Measurements from ENCODE around the gene NR3C1.

NR3C1 gene

GRCh38 chr5:143309661-143310431, 93.6 kb downstream of the NR3C1 start:
- no peak for DNase-seq (ENCODE audit: low read depth in 2 of 2)

DNA sequence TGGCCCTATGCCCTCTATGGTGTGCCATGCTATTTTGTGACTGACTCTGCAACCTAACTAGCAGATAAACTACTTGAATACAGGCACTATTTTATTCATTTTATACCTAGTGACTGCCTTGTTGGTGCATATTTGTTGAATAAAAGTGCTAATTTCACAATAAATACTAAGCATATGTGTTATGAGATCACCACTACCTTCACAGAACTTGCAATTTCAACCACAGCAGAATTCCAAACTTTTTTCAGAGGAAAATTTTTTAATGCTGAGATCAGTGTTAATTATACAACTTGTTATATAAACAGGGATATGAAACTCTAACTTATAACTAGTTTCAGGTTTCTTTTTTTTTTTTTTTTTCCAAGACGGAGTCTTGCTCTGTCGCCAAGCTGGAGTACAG, 94.8 kb downstream of the NR3C1 start:
- no peak for DNase-seq (ENCODE audit: low read depth in 2 of 2)

DNA sequence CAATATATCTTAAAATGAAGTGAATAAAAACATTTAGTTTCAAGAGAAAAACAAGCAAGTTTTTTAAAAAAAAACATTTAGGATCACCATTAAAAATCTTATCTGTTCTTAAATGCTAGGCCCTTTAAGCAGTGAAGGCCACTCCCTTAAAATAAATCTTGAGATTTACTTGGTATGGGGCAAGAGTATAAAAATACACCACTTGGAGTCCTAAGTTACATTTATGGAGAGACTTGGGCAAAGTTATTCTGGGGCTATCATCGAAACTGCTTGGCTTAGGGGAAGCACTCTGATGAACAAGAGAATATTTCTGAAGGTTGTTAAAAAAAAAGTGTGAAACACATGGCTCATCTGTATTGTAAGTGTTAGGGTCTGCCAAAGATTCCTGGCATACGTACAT, 97.4 kb downstream of the NR3C1 start:
- no peak for DNase-seq (ENCODE audit: low read depth in 2 of 2)

DNA sequence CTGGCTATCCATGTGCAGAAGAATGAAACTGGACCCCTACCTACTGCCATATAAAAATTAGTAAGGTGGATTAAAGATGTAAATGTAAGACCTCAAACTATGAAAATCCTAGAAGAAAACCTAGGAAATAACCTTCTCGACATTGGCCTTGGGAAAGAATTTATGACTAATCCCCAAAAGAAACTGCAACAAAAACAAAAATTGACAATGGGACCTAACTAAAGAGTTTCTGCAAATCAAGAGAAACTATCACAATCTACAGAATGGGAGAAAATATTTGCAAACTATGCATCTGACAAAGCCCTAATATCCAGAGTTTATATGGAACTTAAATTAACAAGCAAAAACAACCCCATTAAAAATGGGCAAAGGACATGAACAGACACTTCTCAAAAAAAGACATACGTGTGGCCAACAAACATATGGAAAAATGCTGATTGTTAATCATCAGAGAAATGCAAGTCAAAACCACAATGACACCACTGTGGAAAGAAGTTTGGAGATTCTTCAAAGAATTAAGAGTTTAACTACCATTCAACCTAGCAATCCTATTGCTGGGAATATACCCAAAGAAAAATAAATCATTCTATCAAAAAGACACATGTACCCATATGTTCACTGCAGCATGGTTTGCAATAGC, 98.5 kb downstream of the NR3C1 start:
- no peak for DNase-seq (ENCODE audit: low read depth in 2 of 2)

- DNase-seq (ENCODE audit: low read depth in 2 of 2) = no peak
These were observed 101.0 kb downstream of the NR3C1 start for GRCh38 chr5:143302341-143303045.

DNA sequence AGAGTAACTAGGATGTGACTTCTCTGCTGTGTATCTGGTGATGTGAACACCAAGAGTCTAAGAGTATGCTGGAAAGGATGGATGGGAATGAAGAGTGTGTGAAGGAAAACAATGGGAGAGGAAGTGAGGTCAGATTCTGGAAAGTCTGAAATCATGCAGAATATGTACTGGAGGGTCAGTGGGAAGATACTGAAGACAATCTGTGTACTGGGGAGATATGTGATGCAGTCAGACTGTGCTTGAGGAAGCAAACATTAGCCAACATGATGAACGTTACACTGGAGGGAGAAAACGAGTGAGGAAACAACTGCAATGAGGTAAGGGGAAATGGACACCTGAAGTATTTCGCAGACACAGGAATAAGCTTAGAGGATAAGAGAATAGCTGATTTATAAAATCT, 105.7 kb downstream of the NR3C1 start:
- DNase-seq (ENCODE audit: low read depth in 2 of 2) = no peak

DNA sequence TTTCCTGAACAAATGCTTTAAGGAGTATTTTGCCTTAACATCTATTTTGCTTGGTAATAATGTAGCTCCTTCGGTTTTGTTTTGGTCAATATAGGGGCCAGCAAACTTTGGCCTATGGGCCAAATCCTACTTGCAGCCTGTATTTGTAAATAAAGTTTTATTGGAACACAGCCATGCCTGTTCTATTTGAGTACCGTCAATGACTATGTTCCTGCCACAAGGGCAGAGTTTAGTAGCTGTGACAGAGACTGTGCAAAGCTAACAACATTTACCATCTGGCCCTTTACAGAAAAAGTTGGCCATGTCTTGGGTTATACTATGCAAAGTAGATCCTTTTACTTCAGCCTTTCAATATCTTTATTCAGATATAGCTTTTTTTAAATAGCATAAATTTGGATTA, 113.4 kb downstream of the NR3C1 start:
- DNase-seq (ENCODE audit: low read depth in 2 of 2) = no peak

GRCh38 chr5:143284521-143284920, 119.0 kb downstream of the NR3C1 start:
- no peak for DNase-seq (ENCODE audit: low read depth in 2 of 2)

DNA sequence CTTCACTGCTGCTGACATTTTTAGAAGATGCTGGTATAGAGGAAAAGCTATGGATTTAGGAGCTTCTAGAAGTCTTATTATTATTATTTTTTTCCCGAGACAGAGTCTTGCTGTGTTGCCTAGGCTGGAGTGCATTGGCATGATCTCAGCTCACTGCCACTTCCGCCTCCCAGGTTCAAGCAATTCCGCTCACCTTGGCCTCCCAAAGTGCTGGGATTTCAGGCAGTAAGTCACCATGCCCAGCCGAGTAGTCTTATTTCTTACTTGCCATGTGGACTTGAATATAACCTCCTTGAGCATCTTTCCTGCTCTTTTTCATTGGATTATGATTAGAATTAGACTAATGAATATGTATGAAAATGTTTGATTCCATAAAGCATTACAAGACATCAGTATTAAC, 119.5 kb downstream of the NR3C1 start:
- no peak for DNase-seq (ENCODE audit: low read depth in 2 of 2)

DNA sequence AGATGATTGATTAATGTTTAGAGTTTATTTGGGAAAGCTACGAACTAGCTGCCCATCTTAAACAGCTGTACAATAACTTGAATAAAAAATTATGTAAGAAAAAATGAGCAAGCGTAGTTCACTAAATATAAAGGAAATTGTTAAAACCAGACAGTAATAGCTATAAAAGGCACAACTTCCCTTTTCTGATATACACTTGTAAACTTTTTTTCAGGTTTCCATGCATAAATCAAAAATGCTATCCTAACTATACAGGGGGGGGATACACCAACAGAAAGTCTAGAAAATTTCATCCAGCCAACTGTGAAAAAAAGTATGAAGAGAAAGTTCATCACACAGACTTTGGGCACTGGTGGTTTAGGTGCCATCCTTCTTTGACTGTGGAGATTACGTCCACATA, 122.3 kb downstream of the NR3C1 start:
- DNase-seq (ENCODE audit: low read depth in 2 of 2) = no peak

- DNase-seq (ENCODE audit: low read depth in 2 of 2) = no peak
These were observed 123.8 kb downstream of the NR3C1 start for GRCh38 chr5:143279698-143280097.

DNA sequence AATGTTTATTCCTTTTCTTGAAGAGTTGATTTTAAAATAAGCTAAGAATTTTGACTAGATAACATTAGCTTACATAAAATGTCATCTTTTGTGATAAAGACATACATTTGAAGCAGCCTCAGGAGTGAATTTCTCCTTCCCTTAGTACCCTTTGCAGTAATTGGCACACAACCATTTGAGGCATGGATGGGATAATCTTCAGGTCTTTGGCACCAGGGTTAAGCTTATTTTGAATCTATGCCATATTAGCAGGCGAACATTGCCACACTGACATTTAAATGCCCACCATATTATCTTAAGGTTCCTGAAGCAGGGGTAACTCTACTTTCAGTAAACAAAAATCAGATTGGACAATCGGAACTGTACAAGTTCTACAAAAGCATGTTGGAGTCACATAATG, 126.0 kb downstream of the NR3C1 start:
- no peak for DNase-seq (ENCODE audit: low read depth in 2 of 2)

DNA sequence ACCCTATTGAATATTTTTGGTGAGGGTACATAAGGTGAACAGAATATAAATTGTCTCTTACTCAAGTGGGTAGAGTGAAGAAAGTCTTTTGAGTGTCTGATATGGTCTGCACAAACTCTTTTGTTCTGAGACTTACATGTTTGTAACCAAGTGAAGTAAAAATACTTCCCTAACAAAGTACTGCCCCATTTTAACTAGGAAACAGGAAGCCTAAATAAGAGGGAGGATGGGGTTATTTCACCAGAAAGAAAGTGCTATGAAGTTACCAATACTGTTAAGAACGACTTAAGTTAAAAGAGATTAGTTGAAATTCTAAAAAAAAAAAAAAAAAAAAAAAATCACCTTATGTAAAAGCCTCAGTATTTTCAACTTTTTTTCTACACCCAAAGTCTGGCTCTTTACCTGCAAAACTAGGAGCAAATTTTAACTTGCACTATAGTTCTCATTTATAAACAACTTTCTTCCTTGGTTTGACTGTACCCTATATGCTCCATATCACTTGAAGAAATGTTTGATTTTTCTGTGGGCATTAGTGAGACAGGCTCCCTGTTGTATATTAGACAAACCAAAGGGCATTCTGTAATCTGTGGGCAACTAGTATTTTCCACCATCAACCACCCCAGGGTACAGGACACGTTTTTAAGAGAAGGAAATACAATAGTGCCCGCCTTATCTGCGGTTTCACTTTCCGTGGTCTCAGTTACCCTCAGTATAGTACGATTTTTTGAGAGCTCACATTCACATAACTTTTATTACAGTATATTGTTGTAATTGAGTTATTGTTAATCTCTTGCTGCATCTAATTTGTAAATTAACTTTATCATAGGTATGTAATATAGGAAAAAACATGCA, 127.7 kb downstream of the NR3C1 start:
- DNase-seq (ENCODE audit: low read depth in 2 of 2) = no peak

- no peak for DNase-seq (ENCODE audit: low read depth in 2 of 2)
These were observed 128.5 kb downstream of the NR3C1 start for GRCh38 chr5:143274952-143275351.

DNA sequence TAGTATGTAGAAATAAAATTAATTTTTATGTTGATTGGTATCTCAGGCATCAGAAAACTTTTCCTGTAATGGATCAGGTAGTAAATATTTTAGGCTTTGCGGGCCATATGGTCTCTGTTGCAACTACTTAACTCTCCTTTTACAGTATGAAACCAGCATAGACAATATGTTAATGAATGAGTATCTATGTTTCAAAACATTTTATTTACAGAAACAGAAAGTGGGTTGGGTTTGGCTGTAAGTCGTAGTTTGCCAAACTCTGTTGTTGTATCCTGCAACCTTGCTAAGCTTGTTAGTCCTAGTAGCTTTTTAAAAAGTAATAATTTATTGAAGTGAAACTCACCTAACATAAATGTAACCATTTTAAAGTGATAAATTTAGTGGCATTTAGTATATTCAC, 132.1 kb downstream of the NR3C1 start:
- DNase-seq (ENCODE audit: low read depth in 2 of 2) = no peak

GRCh38 chr5:143268388-143268787, 135.1 kb downstream of the NR3C1 start:
- no peak for DNase-seq (ENCODE audit: low read depth in 2 of 2)

- no peak for DNase-seq (ENCODE audit: low read depth in 2 of 2)
These were observed 136.3 kb downstream of the NR3C1 start for GRCh38 chr5:143267186-143267585.

- no peak for DNase-seq (ENCODE audit: low read depth in 2 of 2)
These were observed 137.5 kb downstream of the NR3C1 start for GRCh38 chr5:143265995-143266394.

DNA sequence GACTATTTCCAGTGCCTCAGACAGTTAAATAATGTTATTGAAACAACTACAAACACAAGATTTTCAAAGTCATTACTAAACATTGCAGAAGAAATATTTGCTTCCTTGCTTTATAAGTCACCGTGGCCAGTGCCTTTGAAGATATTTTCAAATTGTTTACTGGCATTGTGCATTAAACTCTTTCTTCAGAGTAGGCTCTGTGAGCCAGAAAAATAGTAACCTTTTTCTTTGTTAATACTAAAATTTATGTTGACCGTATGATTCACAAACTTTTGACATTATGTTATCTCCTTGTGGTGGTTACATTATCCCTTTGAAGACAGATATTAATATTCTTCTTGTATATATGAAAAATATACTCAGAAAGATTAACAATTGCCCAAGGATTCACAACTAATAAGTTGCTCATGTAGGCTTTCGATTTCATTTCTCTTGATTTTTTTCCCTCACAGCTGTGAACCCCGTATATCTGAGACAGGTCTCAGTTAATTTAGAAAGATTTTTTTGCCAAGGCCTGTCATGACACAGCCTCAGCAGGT, 140.1 kb downstream of the NR3C1 start:
- no peak for DNase-seq (ENCODE audit: low read depth in 2 of 2)

- DNase-seq (ENCODE audit: low read depth in 2 of 2) = no peak
These were observed 140.9 kb downstream of the NR3C1 start for GRCh38 chr5:143262393-143263174.
